H9 (cell line): ENCODE measurements around the gene PRRX1. TPM values are rescaled to one million over a fixed set of nuclear protein-coding genes. Genes with fewer than 3 reads are reported as not detected.

ENCODE experiments used
- DNase-seq: peaks from one replicate; pipeline ENCODE4 v3.0.0-alpha.2; 2017
- H2AFZ ChIP-seq: one replicate; pipeline ENCODE4 v1.6.1; 2013; ENCODE audit warnings: mild to moderate bottlenecking, low read length, control low read depth, moderate library complexity
- H2AK5ac ChIP-seq: 2 replicates; pipeline ENCODE4 v1.6.1; 2013; ENCODE audit warnings: low read length, control low read depth, mixed read lengths; ENCODE audit not compliant: insufficient read length
- H2BK120ac ChIP-seq: one replicate; pipeline ENCODE4 v1.6.1; 2013; ENCODE audit warnings: low read depth, mild to moderate bottlenecking, low read length, control low read depth, inconsistent platforms; ENCODE audit not compliant: poor library complexity, severe bottlenecking
- H2BK12ac ChIP-seq: 2 replicates; pipeline ENCODE4 v1.6.1; 2013; ENCODE audit warnings: low read length, control low read depth, mixed read lengths, low read depth; ENCODE audit not compliant: insufficient read length
- H2BK15ac ChIP-seq: 2 replicates; pipeline ENCODE4 v1.6.1; 2013; ENCODE audit warnings: low read depth, low read length, control low read depth
- H2BK20ac ChIP-seq: one replicate; pipeline ENCODE4 v1.6.1; 2013; ENCODE audit warnings: low read depth, mild to moderate bottlenecking, low read length, control low read depth, inconsistent platforms; ENCODE audit not compliant: poor library complexity, severe bottlenecking
- H2BK5ac ChIP-seq: 2 replicates; pipeline ENCODE4 v1.6.1; 2013; ENCODE audit warnings: low read length, control low read depth, mixed read lengths; ENCODE audit not compliant: insufficient read length
- H3K14ac ChIP-seq: 2 replicates; pipeline ENCODE4 v1.6.1; 2013; ENCODE audit warnings: low read length, control low read depth; ENCODE audit not compliant: insufficient read depth
- H3K18ac ChIP-seq: 2 replicates; pipeline ENCODE4 v1.6.1; 2013; ENCODE audit warnings: low read depth, mild to moderate bottlenecking, mixed read lengths, low read length, control low read depth; ENCODE audit not compliant: insufficient read length
- H3K23ac ChIP-seq: 2 replicates; pipeline ENCODE4 v1.6.1; 2013; ENCODE audit warnings: low read length, control low read depth, mixed read lengths, low read depth; ENCODE audit not compliant: insufficient read length
- H3K23me2 ChIP-seq: 2 replicates; pipeline ENCODE4 v1.6.1; 2013; ENCODE audit warnings: low read depth, mild to moderate bottlenecking, mixed read lengths, low read length, control low read depth; ENCODE audit not compliant: insufficient read length, poor library complexity, severe bottlenecking
- H3K27ac ChIP-seq: 2 replicates; pipeline ENCODE4 v1.5.1; 2013; ENCODE audit warnings: low read length, control low read depth, mixed read lengths, low read depth; ENCODE audit not compliant: insufficient read length
- H3K27me3 ChIP-seq: 2 replicates; pipeline ENCODE4 v1.6.1; 2013; ENCODE audit warnings: low read length, control low read depth, inconsistent platforms; ENCODE audit not compliant: insufficient read depth
- H3K4ac ChIP-seq: 2 replicates; pipeline ENCODE4 v1.6.1; 2013; ENCODE audit warnings: low read depth, mild to moderate bottlenecking, control low read depth, inconsistent platforms, low read length, moderate library complexity
- H3K4me1 ChIP-seq: 2 replicates; pipeline ENCODE4 v1.6.1; 2013; ENCODE audit warnings: low read length, control low read depth, inconsistent platforms; ENCODE audit not compliant: insufficient read depth
- H3K4me2 ChIP-seq: 2 replicates; pipeline ENCODE4 v1.6.1; 2013; ENCODE audit warnings: low read length, control low read depth, mixed read lengths; ENCODE audit not compliant: insufficient read length, insufficient read depth
- H3K56ac ChIP-seq: 2 replicates; pipeline ENCODE4 v1.6.1; 2013; ENCODE audit warnings: low read depth, mild to moderate bottlenecking, mixed read lengths, low read length, control low read depth; ENCODE audit not compliant: insufficient read length
- H3K79me1 ChIP-seq: 2 replicates; pipeline ENCODE4 v1.6.1; 2013; ENCODE audit warnings: low read depth, mild to moderate bottlenecking, moderate library complexity, low read length, control low read depth, inconsistent platforms; ENCODE audit not compliant: insufficient read depth, poor library complexity, severe bottlenecking
- H3K79me2 ChIP-seq: 2 replicates; pipeline ENCODE4 v1.6.1; 2013; ENCODE audit warnings: low read length, control low read depth, inconsistent platforms; ENCODE audit not compliant: insufficient read depth
- H3K9ac ChIP-seq: 2 replicates; pipeline ENCODE4 v1.6.1; 2013; ENCODE audit warnings: low read length, control low read depth, mixed read lengths; ENCODE audit not compliant: insufficient read length; ENCODE audit errors: extremely low read depth
- H3K9me3 ChIP-seq: one replicate; pipeline ENCODE4 v1.6.1; 2013; ENCODE audit warnings: low read depth, low read length, inconsistent platforms; ENCODE audit not compliant: control insufficient read depth
- H3T11ph ChIP-seq: one replicate; pipeline ENCODE4 v1.6.1; 2013; ENCODE audit warnings: mild to moderate bottlenecking, low read length, control low read depth, inconsistent platforms
- H4K20me1 ChIP-seq: one replicate; pipeline ENCODE4 v1.6.1; 2013; ENCODE audit not compliant: control insufficient read depth, insufficient read length, insufficient read depth
- H4K5ac ChIP-seq: 2 replicates; pipeline ENCODE4 v1.6.1; 2013; ENCODE audit warnings: low read depth, mild to moderate bottlenecking, mixed read lengths, low read length, control low read depth; ENCODE audit not compliant: insufficient read length
- H4K8ac ChIP-seq: replicated peaks from 2 replicates; pipeline ENCODE4 v1.6.1; 2013; ENCODE audit warnings: low read length, control low read depth, mixed read lengths, low read depth; ENCODE audit not compliant: insufficient read length
- H4K91ac ChIP-seq: 2 replicates; pipeline ENCODE4 v1.6.1; 2013; ENCODE audit warnings: low read depth, mild to moderate bottlenecking, moderate library complexity, mixed read lengths, low read length, control low read depth; ENCODE audit not compliant: insufficient read length
- H3K27ac Mint-ChIP-seq, 3 experiments: 2 replicates in 2 of 3; 3 replicates in 1 of 3; pipeline ENCODE4 v1.8.0; 2020 to 2021; ENCODE audit warnings: mixed read lengths in 3 of 3, mild to moderate bottlenecking in 1 of 3, moderate library complexity in 1 of 3
- H3K27me3 Mint-ChIP-seq: 2 replicates; pipeline ENCODE4 v1.8.0; 2021; ENCODE audit warnings: low read depth, mild to moderate bottlenecking, moderate library complexity, mixed read lengths
- H3K36me3 Mint-ChIP-seq, 3 experiments: 2 replicates in 2 of 3; 3 replicates in 1 of 3; pipeline ENCODE4 v1.8.0; 2020 to 2021; ENCODE audit warnings: low read depth in 3 of 3, mixed read lengths in 3 of 3; ENCODE audit not compliant: insufficient read depth in 1 of 3
- H3K4me1 Mint-ChIP-seq, 2 experiments: 2 replicates each; pipeline ENCODE4 v1.8.0; 2020; ENCODE audit warnings: mixed read lengths in 2 of 2
- H3K4me3 Mint-ChIP-seq, 2 experiments: 2 replicates in 1 of 2; 3 replicates in 1 of 2; pipeline ENCODE4 v1.8.0; 2020 to 2021; ENCODE audit warnings: mild to moderate bottlenecking in 2 of 2, mixed read lengths in 2 of 2, moderate library complexity in 1 of 2
- H3K9me3 Mint-ChIP-seq, 2 experiments: 2 replicates in 1 of 2; 3 replicates in 1 of 2; pipeline ENCODE4 v1.8.0; 2020; ENCODE audit warnings: mild to moderate bottlenecking in 2 of 2, mixed read lengths in 2 of 2, moderate library complexity in 1 of 2
- CTCF ChIP-seq: fragments of 200-600 bp; sonication (generic); conservative IDR thresholded peaks from 3 replicates; pipeline ENCODE4 v1.8.0; 2021; ENCODE audit warnings: antibody characterized with exemption, mild to moderate bottlenecking
- total RNA-seq: library from RNA; stranded (reverse); gene quantifications from 2 replicates; pipeline ENCODE4 v1.2.1, GENCODE V29; 2021

The PRRX1 gene
- total RNA-seq, 1 experiment from 2014 or later = not detected

- Mint-ChIP-seq H3K4me3 (no peak overlapping the region), H3K4me1 (no peaks in the 10 kb centered on the region), H3K27ac (no peak overlapping the region), H3K27me3 (no peaks in the 10 kb centered on the region), H3K9me3 (no peaks in the 10 kb centered on the region), H3K36me3 (no peaks in the 10 kb centered on the region)
- Histone ChIP-seq H4K91ac (no peak overlapping the region), H2AFZ (no peak overlapping the region), H3K9ac (no peak overlapping the region), H3K4me2 (no peak overlapping the region), H3K56ac (no peak overlapping the region), H3K9me3 (no peaks in the 10 kb centered on the region), H3K4me1 (no peaks in the 10 kb centered on the region), H3T11ph (no peak overlapping the region), H2BK20ac (no peak overlapping the region), H4K8ac (no peak overlapping the region), H3K23ac (no peak overlapping the region), H3K79me2 (no peaks in the 10 kb centered on the region), H2BK120ac (no peak overlapping the region), H4K5ac (no peak overlapping the region), H2BK15ac (no peak overlapping the region), H3K27ac (no peak overlapping the region), H3K4ac (no peak overlapping the region), H3K27me3 (no peaks in the 10 kb centered on the region), H3K14ac (no peak overlapping the region), H2BK12ac (no peak overlapping the region), H4K20me1 (no peaks in the 10 kb centered on the region), H3K23me2 (no peaks in the 10 kb centered on the region), H2AK5ac (no peak overlapping the region), H3K79me1 (no peaks in the 10 kb centered on the region), H3K18ac (no peak overlapping the region), H2BK5ac (no peak overlapping the region)
- no peak for TF ChIP-seq CTCF
- DNase-seq = no peak
Observed at GRCh38 chr1:170705981-170706380, 42.0 kb downstream of the PRRX1 start.
